Measurements from ENCODE around the gene CDHR3. TPM values are rescaled to one million over a fixed set of nuclear protein-coding genes. Genes with fewer than 3 reads are reported as not detected.

The CDHR3 gene
- total RNA-seq, 1 experiment from 2014 or later = 8.7 TPM

GRCh38 chr7:105932835-105933477 lies 30.1 kb upstream of the CDHR3 start:
- no peak for TF ChIP-seq EZH2 (IDR thresholded peaks at IDR 0.05; ENCODE audit: low read depth)
- TF ChIP-seq, protein P1, sequence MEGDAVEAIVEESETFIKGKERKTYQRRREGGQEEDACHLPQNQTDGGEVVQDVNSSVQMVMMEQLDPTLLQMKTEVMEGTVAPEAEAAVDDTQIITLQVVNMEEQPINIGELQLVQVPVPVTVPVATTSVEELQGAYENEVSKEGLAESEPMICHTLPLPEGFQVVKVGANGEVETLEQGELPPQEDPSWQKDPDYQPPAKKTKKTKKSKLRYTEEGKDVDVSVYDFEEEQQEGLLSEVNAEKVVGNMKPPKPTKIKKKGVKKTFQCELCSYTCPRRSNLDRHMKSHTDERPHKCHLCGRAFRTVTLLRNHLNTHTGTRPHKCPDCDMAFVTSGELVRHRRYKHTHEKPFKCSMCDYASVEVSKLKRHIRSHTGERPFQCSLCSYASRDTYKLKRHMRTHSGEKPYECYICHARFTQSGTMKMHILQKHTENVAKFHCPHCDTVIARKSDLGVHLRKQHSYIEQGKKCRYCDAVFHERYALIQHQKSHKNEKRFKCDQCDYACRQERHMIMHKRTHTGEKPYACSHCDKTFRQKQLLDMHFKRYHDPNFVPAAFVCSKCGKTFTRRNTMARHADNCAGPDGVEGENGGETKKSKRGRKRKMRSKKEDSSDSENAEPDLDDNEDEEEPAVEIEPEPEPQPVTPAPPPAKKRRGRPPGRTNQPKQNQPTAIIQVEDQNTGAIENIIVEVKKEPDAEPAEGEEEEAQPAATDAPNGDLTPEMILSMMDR (conservative IDR thresholded peaks at IDR 0.05) = no peak
- no peak overlapping the region for H2AFZ ChIP-seq
- H4K20me1 ChIP-seq (ENCODE audit: insufficient read depth) = no peaks in the 10 kb centered on the region
- no peak overlapping the region for H3K27ac ChIP-seq
- DNase-seq = no peak
- no peak overlapping the region for H3K4me3 ChIP-seq
- POLR2A ChIA-PET (ENCODE audit: unreplicated experiment) = no interaction called here
- no peaks in the 10 kb centered on the region for H3F3A ChIP-seq (ENCODE audit: insufficient read depth, low read depth)
- H3K27me3 ChIP-seq (ENCODE audit: insufficient read depth, low read depth) = no peaks in the 10 kb centered on the region
- no peak overlapping the region for H3K4me2 ChIP-seq
- H3K9me2 ChIP-seq (ENCODE audit: insufficient read depth) = no peaks in the 10 kb centered on the region
- H3K79me2 ChIP-seq (ENCODE audit: low read depth) = no peaks in the 10 kb centered on the region
- BruUV-seq (replicated peaks) = no TSS peak
- no peaks in the 10 kb centered on the region for H3K9me3 ChIP-seq (ENCODE audit: insufficient read depth, low read depth)
- no peaks in the 10 kb centered on the region for H3K36me3 ChIP-seq (ENCODE audit: low read depth)
- H3K4me1 ChIP-seq (replicated peaks; ENCODE audit: insufficient read depth) = no peaks in the 10 kb centered on the region
- intact Hi-C loops (cut with micrococcal nuclease; ENCODE audit: unreplicated experiment) = no loop called here
- CTCF ChIA-PET = no interaction called here

DNA sequence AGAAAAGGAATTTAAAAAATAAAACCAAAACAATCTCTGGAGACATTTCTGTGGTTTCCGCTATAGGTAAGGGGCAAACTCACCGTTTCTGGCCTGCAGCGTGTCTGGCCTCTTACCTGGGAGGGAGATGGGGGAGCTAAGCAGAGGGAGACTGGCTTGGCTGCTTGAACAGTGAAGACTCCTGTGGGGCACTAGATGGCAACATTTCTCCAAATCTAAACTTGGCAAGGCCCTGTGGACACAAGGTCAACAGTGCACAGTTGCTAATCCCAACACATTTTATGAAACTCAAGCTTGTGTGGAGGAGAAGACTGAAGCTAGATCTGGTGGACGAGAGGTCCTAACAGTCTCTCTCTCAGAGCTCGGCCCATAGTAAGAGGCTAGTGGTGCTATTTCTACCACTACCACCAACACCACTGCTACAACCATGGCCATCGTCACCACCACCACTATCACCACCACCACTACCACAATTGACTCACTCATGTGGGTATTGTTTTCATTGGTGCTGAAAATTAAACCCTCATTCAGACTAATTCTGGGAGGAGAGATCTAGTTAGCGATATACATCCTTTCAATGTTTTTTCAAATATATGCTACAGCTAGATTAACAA lies 28.4 kb upstream of the CDHR3 start:
- peak in 1 of 2 experiments; percentile 11 for DNase-seq
- CTCF ChIA-PET = interaction anchor here (0.7 kb wide), 2 partner anchors 170 to 219 kb away, joined by 3 to 10 read pairs; no protein-coding TSS in a partner anchor
- BruUV-seq (replicated peaks) = no TSS peak

GRCh38 chr7:105935250-105935649 lies 27.8 kb upstream of the CDHR3 start:
- Histone ChIP-seq H3K36me3 (ENCODE audit: low read depth) (no peaks in the 10 kb centered on the region), H3K4me3 (no peak overlapping the region), H4K20me1 (ENCODE audit: insufficient read depth) (no peaks in the 10 kb centered on the region), H3K4me2 (no peak overlapping the region), H3K27ac (no peak overlapping the region), H3F3A (ENCODE audit: insufficient read depth, low read depth) (no peaks in the 10 kb centered on the region), H3K27me3 (ENCODE audit: insufficient read depth, low read depth) (no peaks in the 10 kb centered on the region), H3K9me3 (ENCODE audit: insufficient read depth, low read depth) (no peaks in the 10 kb centered on the region), H3K4me1 (replicated peaks; ENCODE audit: insufficient read depth) (no peaks in the 10 kb centered on the region), H3K9me2 (ENCODE audit: insufficient read depth) (no peaks in the 10 kb centered on the region), H3K79me2 (ENCODE audit: low read depth) (no peaks in the 10 kb centered on the region), H2AFZ (no peak overlapping the region)
- ChIA-PET CTCF (no interaction called here), POLR2A (ENCODE audit: unreplicated experiment) (interaction anchor here (0.6 kb wide), 1 partner anchor 65 kb away, joined by 21 read pairs; no protein-coding TSS in a partner anchor)
- DNase-seq = no peak
- BruUV-seq (replicated peaks) = no TSS peak
- TF ChIP-seq, protein P1 (conservative IDR thresholded peaks at IDR 0.05) = no peak
- TF ChIP-seq EZH2 (IDR thresholded peaks at IDR 0.05; ENCODE audit: low read depth) = no peak
- intact Hi-C loops (cut with micrococcal nuclease; ENCODE audit: unreplicated experiment) = loop anchor here (2.0 kb wide), 1 partner anchor 218 kb away; no protein-coding TSS in a partner anchor

More for the DNA sequence above, 28.4 kb upstream of the CDHR3 start:
- Histone ChIP-seq H3K4me3 (no peak overlapping the region), H3K27ac (no peak overlapping the region), H3K9me3 (ENCODE audit: insufficient read depth, low read depth) (no peaks in the 10 kb centered on the region), H3K9me2 (ENCODE audit: insufficient read depth) (no peaks in the 10 kb centered on the region), H3K4me2 (no peak overlapping the region), H4K20me1 (ENCODE audit: insufficient read depth) (no peaks in the 10 kb centered on the region), H3K27me3 (ENCODE audit: insufficient read depth, low read depth) (no peaks in the 10 kb centered on the region), H2AFZ (no peak overlapping the region), H3K4me1 (replicated peaks; ENCODE audit: insufficient read depth) (no peaks in the 10 kb centered on the region), H3K36me3 (ENCODE audit: low read depth) (no peaks in the 10 kb centered on the region), H3F3A (ENCODE audit: insufficient read depth, low read depth) (no peaks in the 10 kb centered on the region), H3K79me2 (ENCODE audit: low read depth) (no peaks in the 10 kb centered on the region)
- intact Hi-C loops (cut with micrococcal nuclease; ENCODE audit: unreplicated experiment) = loop anchor here (2.0 kb wide), 1 partner anchor 218 kb away; no protein-coding TSS in a partner anchor
- TF ChIP-seq EZH2 (IDR thresholded peaks at IDR 0.05; ENCODE audit: low read depth) = no peak
- TF ChIP-seq, protein P1 (conservative IDR thresholded peaks at IDR 0.05) = peak; percentile 53
- POLR2A ChIA-PET (ENCODE audit: unreplicated experiment) = interaction anchor here (0.6 kb wide), 1 partner anchor 66 kb away, joined by 21 read pairs; no protein-coding TSS in a partner anchor
